HG03196 (cell line): Measurements from ENCODE around the gene MCRIP1.
"Not testable (repeated sequence)": the region's sequence is repeated elsewhere in the genome, so short reads cannot be mapped to it uniquely, and the experiment has no call there.

Experiments used
- ATAC-seq: cut with Tn5 transposase; IDR thresholded peaks from one replicate; pipeline ENCODE4 v1.9.1; 2021; ENCODE audit not compliant: unreplicated experiment

Gene MCRIP1

GRCh38 chr17:81841866-81842265, 8.8 kb upstream of the MCRIP1 start:
- no peak for ATAC-seq

- no peak for ATAC-seq
Measured at GRCh38 chr17:81840826-81841778, 8.0 kb upstream of the MCRIP1 start.

GRCh38 chr17:81840059-81840458, 7.0 kb upstream of the MCRIP1 start:
- not testable (repeated sequence) for ATAC-seq

- no peak for ATAC-seq
Measured at GRCh38 chr17:81839301-81839700, 6.2 kb upstream of the MCRIP1 start.

GRCh38 chr17:81838753-81839255, 5.7 kb upstream of the MCRIP1 start:
- ATAC-seq, result no peak

- no peak for ATAC-seq
Measured at GRCh38 chr17:81837641-81838040, 4.5 kb upstream of the MCRIP1 start.

- ATAC-seq, result no peak
Measured at GRCh38 chr17:81834831-81835267, 1.8 kb upstream of the MCRIP1 start, which contains the start of gene PPP1R27. TSS of gene PPP1R27 (minus strand) at chr17:81835050. CDS start at chr17:81834953, 97 bp downstream.

- no peak for ATAC-seq
Measured at GRCh38 chr17:81833921-81834830, 1.1 kb upstream of the MCRIP1 start.

- ATAC-seq, result peak; percentile 60
Measured at GRCh38 chr17:81832608-81833159, 407 bp downstream of the MCRIP1 start.

- peak; percentile 4 for ATAC-seq
Measured at GRCh38 chr17:81831957-81832607, 1.0 kb downstream of the MCRIP1 start.

GRCh38 chr17:81831563-81831956, 1.5 kb downstream of the MCRIP1 start:
- no peak for ATAC-seq

- ATAC-seq, result no peak
Measured at GRCh38 chr17:81829858-81830257, 3.2 kb downstream of the MCRIP1 start.

GRCh38 chr17:81828656-81829055, 4.4 kb downstream of the MCRIP1 start:
- no peak for ATAC-seq

- ATAC-seq, result no peak
Measured at GRCh38 chr17:81825841-81826466, 7.1 kb downstream of the MCRIP1 start.

- ATAC-seq, result no peak
Measured at GRCh38 chr17:81824595-81824994, 8.5 kb downstream of the MCRIP1 start.

- ATAC-seq, result no peak
Measured at GRCh38 chr17:81823820-81824550, 9.1 kb downstream of the MCRIP1 start.

- ATAC-seq, result no peak
Measured at GRCh38 chr17:81822996-81823819, 9.9 kb downstream of the MCRIP1 start.

GRCh38 chr17:81822312-81822637, 10.8 kb downstream of the MCRIP1 start:
- no peak for ATAC-seq
